Heart left ventricle (tissue), 16 donors: Measurements from ENCODE around the gene MXI1. TPM values are rescaled to one million over a fixed set of nuclear protein-coding genes. Genes with fewer than 3 reads are reported as not detected.

ENCODE experiments used
- ATAC-seq, 4 donors: fragments of 200-7000 bp; cut with Tn5 transposase; one replicate each; pipeline ENCODE4 v1.9.1; 2020 to 2022; ENCODE audit warnings: moderate library complexity in 4 of 4, mild to moderate bottlenecking in 3 of 4, moderate number of reproducible peaks in 1 of 4
- DNase-seq, 5 donors: peaks; one replicate each; pipeline ENCODE4 v3.0.0-alpha.2; 2020
- H3K27ac ChIP-seq, 12 donors: fragments of 200-600 bp; sonication (generic) in 4 of 12; one replicate each; pipeline versions ENCODE4 v1.5.0 to v1.8.0; 2016 to 2022; ENCODE audit warnings: mild to moderate bottlenecking in 2 of 12
- H3K27me3 ChIP-seq, 9 donors: fragments of 200-600 bp; sonication (generic) in 2 of 9; one replicate each; pipeline versions ENCODE4 v1.5.1 to v1.8.0; 2016 to 2022; ENCODE audit warnings: mild to moderate bottlenecking in 3 of 9
- H3K36me3 ChIP-seq, 9 donors: fragments of 200-600 bp; sonication (generic) in 2 of 9; one replicate each; pipeline versions ENCODE4 v1.5.0 to v1.8.0; 2018 to 2022; ENCODE audit warnings: mild to moderate bottlenecking in 2 of 9
- H3K4me1 ChIP-seq, 12 donors: fragments of 200-600 bp; sonication (generic) in 4 of 12; one replicate each; pipeline versions ENCODE4 v1.5.0 to v1.8.0; 2016 to 2022; ENCODE audit warnings: mild to moderate bottlenecking in 3 of 12
- H3K4me3 ChIP-seq, 12 donors: fragments of 200-600 bp; sonication (generic) in 4 of 12; one replicate each; pipeline versions ENCODE4 v1.5.0 to v1.8.0; 2017 to 2022; ENCODE audit warnings: mild to moderate bottlenecking in 9 of 12, moderate library complexity in 4 of 12
- H3K9me3 ChIP-seq, 12 donors: fragments of 200-600 bp; sonication (generic) in 4 of 12; one replicate each; pipeline versions ENCODE4 v1.5.0 to v1.8.0; 2016 to 2022; ENCODE audit warnings: mild to moderate bottlenecking in 1 of 12
- CTCF ChIP-seq, 12 donors: fragments of 200-600 bp; sonication (generic) in 4 of 12; IDR thresholded peaks; one replicate each; pipeline versions ENCODE4 v1.5.0 to v1.8.0; 2018 to 2022; ENCODE audit warnings: antibody characterized with exemption in 12 of 12, mild to moderate bottlenecking in 5 of 12
- POLR2A ChIP-seq, 2 donors: fragments of 450-650 bp; IDR thresholded peaks; one replicate each; pipeline ENCODE4 v1.6.1; 2017; ENCODE audit warnings: antibody characterized with exemption in 2 of 2, mild to moderate bottlenecking in 2 of 2, moderate library complexity in 2 of 2
- WGBS, 4 donors: extraction: QIAGEN DNeasy Blood & Tissue Kit in 2 of 4; methylation state at CpG; one replicate each; pipeline versions ENCODE4 v1.1.5 to v1.1.7; 2013 to 2018; 5-methylcytosine and 5-hydroxymethylcytosine counted together
- intact Hi-C, 10 donors: fragments of 100-400 bp; cut with DNase I; formaldehyde crosslinking; loops; one replicate each; pipeline versions ENCODE4 v1.11.1 to v1.14.2; 2022
- polyA plus RNA-seq, 2 donors: library from polyadenylated mRNA; stranded (reverse); fragments of 200-250 nt; gene quantifications; one replicate each; pipeline ENCODE4 v1.2.3, GENCODE V29; 2013
- total RNA-seq, 9 donors: library from RNA; depleted of rRNA in 2 of 9; stranded (reverse); fragments of >200 nt in 2 of 9; fragmentation: NEBNext Ultra II Directional in 3 of 9; extraction: Animal tissue kit (Norgen Biotek cat#: 25700) in 3 of 9; gene quantifications; one replicate each; pipeline versions ENCODE4 v1.1.0 to v1.2.4, GENCODE V29; 2016 to 2023
- donor health status: ischemic (EF 13 %, LVEDD 7.1; RV severe dilation, severe dysfunction).
- donor health status: healthy with polysubstance abuse.
- donor health status: DM: no; HTN: yes; CAD: no.
- donor health status: DM: no; HTN: no; CAD: no.
- donor health status: ischemic (EF 25% LVEDD 6.9; RV normal size, moderate dysfunction).
- donor health status: ischemic (EF 25% LVEDD 5.7; RV mildly dilated, moderate dysfunction).
- donor health status: healthy.
- donor health status: DM: yes; HTN: yes; CAD: no.
- donor health status: ischemic (EF 35%, LVEDD 5.7; RV mildly dilated, moderate dysfunction).
- donor health status: nonischemic (EF 11% LVEDD 7.7; RV severe dilation, severe dysfunction).
- donor health status: DM: yes; HTN: yes; CAD: no.
- donor health status: PGD.
- donor health status: ischemic (EF 29% LVEDD 5.4; RV normal size, mild dysfunction).
- donor health status: nonischemic (EF 23%, LVEDD 6.1; RV moderate dilation, normal function).

The MXI1 gene
- total and polyA plus RNA-seq, 11 donors = 20.3 to 83.2 (median 60.6) TPM

GRCh38 chr10:110215286-110216170, 8.1 kb downstream of the MXI1 start:
- 72 to 76% (median 74%) methylated on average over 5 of the region's 5 CpGs for WGBS, 4 donors
- TF ChIP-seq CTCF (IDR thresholded peaks at IDR 0.05) (no peak), POLR2A (IDR thresholded peaks at IDR 0.05) (no peak)

GRCh38 chr10:110216240-110216639, 8.8 kb downstream of the MXI1 start:
- Histone ChIP-seq H3K4me3 (no peak overlapping the region), H3K27ac (peak overlapping the region in 3 of 12 donors; percentile 28 to 45 (median 28)), H3K27me3 (no peaks in the 10 kb centered on the region), H3K36me3 (no peaks in the 10 kb centered on the region), H3K4me1 (peaks cover 14 to 96% (median 57%) of the 10 kb centered on the region in 12 donors), H3K9me3 (no peaks in the 10 kb centered on the region)
- ATAC-seq (no peak), DNase-seq (no peak)
- intact Hi-C loops = loop anchor here in 2 of 10 donors (10.0 kb wide), 2 partner anchors 211 to 289 kb away; partner anchors contain the start of gene ADD3 (in 1 of the 2)
- no peak for TF ChIP-seq CTCF (IDR thresholded peaks at IDR 0.05)

More at GRCh38 chr10:110215286-110216170, 8.1 kb downstream of the MXI1 start:
- Histone ChIP-seq H3K9me3 (no peaks in the 10 kb centered on the region), H3K4me1 (peaks cover 11 to 89% (median 50%) of the 10 kb centered on the region in 12 donors), H3K27ac (peak overlapping the region in 4 of 12 donors; percentile 28 to 99 (median 34)), H3K4me3 (no peak overlapping the region), H3K27me3 (no peaks in the 10 kb centered on the region), H3K36me3 (no peaks in the 10 kb centered on the region)
- DNase-seq = no peak
- intact Hi-C loops = loop anchor here in 2 of 10 donors (10.0 kb wide), 2 partner anchors 211 to 289 kb away; partner anchors contain the start of gene ADD3 (in 1 of the 2)
- ATAC-seq = no peak

- ATAC-seq = no peak
- intact Hi-C loops = loop anchor here in 2 of 10 donors (10.0 kb wide), 2 partner anchors 212 to 288 kb away; partner anchors contain the start of gene ADD3 (in 1 of the 2)
- no peaks in the 10 kb centered on the region for H3K36me3 ChIP-seq
- no peak overlapping the region for H3K4me3 ChIP-seq
- DNase-seq = no peak
- no peak for TF ChIP-seq POLR2A (IDR thresholded peaks at IDR 0.05)
- TF ChIP-seq CTCF (IDR thresholded peaks at IDR 0.05) = no peak
- peaks cover 12 to 95% (median 56%) of the 10 kb centered on the region in 12 donors for H3K4me1 ChIP-seq
- no peaks in the 10 kb centered on the region for H3K27me3 ChIP-seq
- 50 to 65% (median 53%) methylated on average over 5 of the region's 5 CpGs for WGBS, 4 donors
- peak overlapping the region in 6 of 12 donors; percentile 2 to 54 (median 28) for H3K27ac ChIP-seq
- H3K9me3 ChIP-seq = no peaks in the 10 kb centered on the region
Observed at GRCh38 chr10:110216942-110217661, 9.7 kb downstream of the MXI1 start.

GRCh38 chr10:110217662-110218008, 10.2 kb downstream of the MXI1 start:
- H3K4me1 ChIP-seq = peaks cover 12 to 95% (median 56%) of the 10 kb centered on the region in 12 donors
- no peaks in the 10 kb centered on the region for H3K27me3 ChIP-seq
- DNase-seq (no peak), ATAC-seq (no peak)
- TF ChIP-seq CTCF (IDR thresholded peaks at IDR 0.05) (no peak), POLR2A (IDR thresholded peaks at IDR 0.05) (no peak)
- no peaks in the 10 kb centered on the region for H3K36me3 ChIP-seq
- peak overlapping the region in 5 of 12 donors; percentile 2 to 54 (median 31) for H3K27ac ChIP-seq
- H3K9me3 ChIP-seq = no peaks in the 10 kb centered on the region
- intact Hi-C loops = loop anchor here in 2 of 10 donors (10.0 kb wide), 2 partner anchors 213 to 287 kb away; partner anchors contain the start of gene ADD3 (in 1 of the 2)
- WGBS, 4 donors = 64 to 81% (median 73%) methylated on average over 2 of the region's 2 CpGs
- H3K4me3 ChIP-seq = no peak overlapping the region
